WI38 (cell line): Measurements from ENCODE around the gene TMEM128.
"Not testable (repeated sequence)": the region's sequence is repeated elsewhere in the genome, so short reads cannot be mapped to it uniquely, and the experiment has no call there.

Experiments used
- H3K4me3 ChIP-seq: 2 replicates; pipeline ENCODE4 v1.5.1; 2011; ENCODE audit warnings: low read depth, mild to moderate bottlenecking, control low read depth, low read length
- CTCF ChIP-seq: IDR thresholded peaks from 2 replicates; pipeline ENCODE4 v1.5.1; 2012; ENCODE audit warnings: low read depth, mild to moderate bottlenecking, control low read depth, low read length

TMEM128 gene

DNA sequence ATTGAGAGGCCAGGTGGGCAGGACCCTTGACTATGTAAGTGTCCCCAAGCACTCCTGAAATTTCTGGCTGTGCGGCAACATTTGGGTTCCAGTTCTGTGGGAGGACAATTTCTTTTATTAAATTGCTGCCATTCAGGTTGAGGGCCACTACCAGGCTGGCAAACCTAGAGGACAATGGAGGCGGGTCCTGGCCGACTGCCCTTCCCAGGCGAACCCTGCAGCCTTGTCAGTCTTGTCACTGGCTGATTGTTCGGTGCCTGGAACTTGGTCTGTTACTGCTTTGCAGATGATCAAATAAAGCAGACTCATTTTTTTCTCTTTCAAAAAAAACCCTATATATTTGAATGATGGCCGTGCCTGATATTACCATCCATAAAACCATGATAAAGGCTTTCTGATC, 6.6 kb upstream of the TMEM128 start:
- no peak for TF ChIP-seq CTCF
- no peak overlapping the region for H3K4me3 ChIP-seq

DNA sequence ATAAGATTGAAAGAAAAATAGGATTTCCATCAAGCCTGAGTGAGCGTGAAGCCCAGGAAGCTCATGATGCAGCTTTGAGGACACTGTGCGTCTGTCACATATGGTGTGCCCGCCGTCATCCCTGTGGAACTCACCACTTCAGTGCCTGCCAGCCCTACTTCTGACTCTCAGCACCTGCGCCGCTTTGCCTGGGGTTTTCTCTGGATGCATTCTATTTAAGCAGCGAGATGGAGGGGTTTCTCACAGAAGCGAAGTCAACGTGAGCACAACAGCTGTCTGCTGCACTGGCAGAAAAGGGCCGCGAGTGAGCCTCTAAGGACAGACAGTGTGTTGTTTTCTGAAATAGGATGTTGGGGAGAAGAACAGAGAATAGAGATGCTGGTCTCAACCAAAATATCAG, 6.2 kb upstream of the TMEM128 start:
- TF ChIP-seq CTCF: no peak
- H3K4me3 ChIP-seq: no peak overlapping the region

- no peak for TF ChIP-seq CTCF
Observed at GRCh38 chr4:4249866-4250265, 1.8 kb upstream of the TMEM128 start.

GRCh38 chr4:4249342-4249741, 1.3 kb upstream of the TMEM128 start:
- peak overlapping the region; percentile 89; the same call in 1 of the 2 replicates for H3K4me3 ChIP-seq

More at GRCh38 chr4:4249866-4250265, 1.8 kb upstream of the TMEM128 start:
- no peak overlapping the region for H3K4me3 ChIP-seq

GRCh38 chr4:4248885-4249203, 821 bp upstream of the TMEM128 start:
- TF ChIP-seq CTCF: no peak

GRCh38 chr4:4247696-4248028, 361 bp downstream of the TMEM128 start:
- no peak for TF ChIP-seq CTCF
- peak overlapping the region; percentile 89 for H3K4me3 ChIP-seq

More at GRCh38 chr4:4248885-4249203, 821 bp upstream of the TMEM128 start:
- peak overlapping the region; percentile 89 for H3K4me3 ChIP-seq

GRCh38 chr4:4245172-4245571, 2.9 kb downstream of the TMEM128 start:
- no peak overlapping the region for H3K4me3 ChIP-seq
- TF ChIP-seq CTCF: no peak

DNA sequence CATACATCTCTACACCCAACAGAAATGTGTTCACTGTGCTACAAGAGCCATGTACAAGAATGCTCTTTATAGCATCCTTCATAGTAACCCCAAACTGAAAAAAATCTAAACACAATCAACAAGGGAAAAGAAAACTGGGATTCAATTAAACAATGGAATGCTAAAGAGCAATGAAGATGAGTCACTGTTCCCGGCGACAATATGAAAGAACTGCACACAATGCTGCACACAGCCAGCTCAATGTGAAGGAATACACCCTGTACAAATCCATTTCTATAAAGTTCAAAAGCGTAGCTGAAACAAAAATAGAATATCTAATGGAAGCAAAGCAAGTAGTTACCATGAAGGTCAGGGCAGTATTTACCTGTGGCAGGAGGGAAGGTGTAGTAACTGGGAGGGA, 8.5 kb downstream of the TMEM128 start:
- not testable (repeated sequence) for H3K4me3 ChIP-seq

GRCh38 chr4:4233610-4234009, 14.4 kb downstream of the TMEM128 start:
- H3K4me3 ChIP-seq: no peak overlapping the region
- no peak for TF ChIP-seq CTCF
